Measurements from ENCODE around the gene RNF115. TPM values are rescaled to one million over a fixed set of nuclear protein-coding genes. Genes with fewer than 3 reads are reported as not detected.

RNF115 gene
- total RNA-seq, 6 donors from 2014 or later: 10.7 to 32.0 (median 19.0) TPM

DNA sequence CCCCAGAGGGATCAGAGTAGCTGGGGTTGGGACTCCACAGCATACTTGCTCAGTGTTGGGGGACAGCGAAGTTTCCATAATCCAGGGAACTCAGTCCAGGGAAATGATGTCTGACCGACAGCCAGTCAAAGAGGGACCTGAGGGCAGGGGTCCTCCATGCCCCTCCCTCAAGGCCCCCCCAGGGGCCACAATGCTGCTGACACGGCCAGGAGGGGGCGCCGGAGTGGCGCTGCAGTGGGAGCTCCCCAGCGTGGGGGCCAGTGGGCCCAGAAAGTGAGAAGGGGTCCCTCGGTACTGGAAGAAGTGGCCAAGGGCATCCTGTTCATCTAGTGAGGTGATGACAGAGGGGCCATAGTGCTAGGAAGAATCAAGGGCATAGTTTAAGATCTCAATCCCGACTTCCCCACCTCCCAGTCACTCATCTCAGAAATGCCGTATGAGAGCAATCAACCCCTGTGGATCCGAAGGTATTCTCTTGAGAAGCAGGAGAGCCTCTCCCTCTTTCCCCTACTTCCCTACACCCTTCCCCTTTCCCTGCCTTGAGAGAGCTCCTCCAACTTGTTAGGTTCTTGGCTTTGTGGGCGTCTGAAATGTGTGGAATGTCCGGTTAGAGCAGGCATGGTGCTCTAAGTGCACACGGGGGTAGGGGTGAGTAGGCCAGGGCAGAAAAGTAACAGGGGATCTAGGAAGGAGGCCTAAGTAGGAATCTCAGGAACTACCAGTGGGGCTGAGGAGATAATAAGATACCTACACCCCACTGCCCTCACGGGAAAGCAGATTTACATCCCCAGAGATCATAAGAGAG is 25.7 kb upstream of the RNF115 start:
- peaks cover 4 to 65% (median 59%) of the 10 kb centered on the region in 4 donors for H3K36me3 ChIP-seq
- no peak overlapping the region for H3K4me3 ChIP-seq
- DNase-seq: peak; percentile 39 to 59
- peaks cover 11 to 32% (median 23%) of the 10 kb centered on the region in 4 donors for H3K4me1 ChIP-seq
- no peaks in the 10 kb centered on the region for H3K9me3 ChIP-seq
- H3K27me3 ChIP-seq: no peaks in the 10 kb centered on the region
- peak in 1 of 2 donors; percentile 70 for ATAC-seq (ENCODE audit: low FRiP score in 2 of 2)
- peak overlapping the region; percentile 11 to 59 (median 28) for H3K27ac ChIP-seq
- TF ChIP-seq POLR2AphosphoS5 (IDR thresholded peaks at IDR 0.05): no peak
- TF ChIP-seq, protein P1, sequence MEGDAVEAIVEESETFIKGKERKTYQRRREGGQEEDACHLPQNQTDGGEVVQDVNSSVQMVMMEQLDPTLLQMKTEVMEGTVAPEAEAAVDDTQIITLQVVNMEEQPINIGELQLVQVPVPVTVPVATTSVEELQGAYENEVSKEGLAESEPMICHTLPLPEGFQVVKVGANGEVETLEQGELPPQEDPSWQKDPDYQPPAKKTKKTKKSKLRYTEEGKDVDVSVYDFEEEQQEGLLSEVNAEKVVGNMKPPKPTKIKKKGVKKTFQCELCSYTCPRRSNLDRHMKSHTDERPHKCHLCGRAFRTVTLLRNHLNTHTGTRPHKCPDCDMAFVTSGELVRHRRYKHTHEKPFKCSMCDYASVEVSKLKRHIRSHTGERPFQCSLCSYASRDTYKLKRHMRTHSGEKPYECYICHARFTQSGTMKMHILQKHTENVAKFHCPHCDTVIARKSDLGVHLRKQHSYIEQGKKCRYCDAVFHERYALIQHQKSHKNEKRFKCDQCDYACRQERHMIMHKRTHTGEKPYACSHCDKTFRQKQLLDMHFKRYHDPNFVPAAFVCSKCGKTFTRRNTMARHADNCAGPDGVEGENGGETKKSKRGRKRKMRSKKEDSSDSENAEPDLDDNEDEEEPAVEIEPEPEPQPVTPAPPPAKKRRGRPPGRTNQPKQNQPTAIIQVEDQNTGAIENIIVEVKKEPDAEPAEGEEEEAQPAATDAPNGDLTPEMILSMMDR (IDR thresholded peaks at IDR 0.05): peak in 2 of 6 experiments; percentile 11 to 18
- 67 to 73% methylated on average over 11 to 15 of the region's 15 CpGs for WGBS, 2 donors

GRCh38 chr1:145847827-145848226 is 23.9 kb upstream of the RNF115 start:
- DNase-seq (no peak), ATAC-seq (ENCODE audit: low FRiP score in 2 of 2) (no peak)
- H3K27me3 ChIP-seq: no peaks in the 10 kb centered on the region
- no peak overlapping the region for H3K27ac ChIP-seq
- H3K4me1 ChIP-seq: peaks cover 12 to 34% (median 23%) of the 10 kb centered on the region in 4 donors
- no peak for TF ChIP-seq POLR2A (IDR thresholded peaks at IDR 0.05)
- no peak for TF ChIP-seq POLR2AphosphoS5 (IDR thresholded peaks at IDR 0.05)
- no peak for TF ChIP-seq EP300 (IDR thresholded peaks at IDR 0.05)
- TF ChIP-seq, protein P1 (IDR thresholded peaks at IDR 0.05): no peak
- no peak overlapping the region for H3K4me3 ChIP-seq
- 80 to 87% methylated on average over 3 of the region's 3 CpGs for WGBS, 2 donors
- no peaks in the 10 kb centered on the region for H3K9me3 ChIP-seq
- peaks cover 0 to 52% (median 44%) of the 10 kb centered on the region in 4 donors for H3K36me3 ChIP-seq

DNA sequence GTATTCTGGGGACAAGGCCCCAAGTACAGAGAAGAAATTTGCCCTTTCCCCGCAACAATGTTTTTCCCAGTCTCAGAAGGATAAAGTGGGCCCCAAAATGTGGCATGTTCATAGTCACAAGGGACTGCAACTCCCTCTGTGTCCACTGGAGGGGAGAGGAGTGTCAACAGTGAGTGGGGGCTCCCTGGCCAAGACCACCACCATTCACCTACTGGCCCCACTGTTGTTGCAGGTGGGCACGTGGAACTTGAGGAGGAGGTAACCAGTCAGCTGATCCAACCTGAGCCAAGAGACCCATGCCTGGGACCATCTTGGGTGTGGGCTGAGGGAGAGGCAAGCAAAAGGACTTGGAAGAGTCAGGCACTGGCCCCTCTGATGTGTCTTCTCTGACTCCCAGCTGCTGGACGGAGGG is 22.3 kb upstream of the RNF115 start:
- WGBS, 2 donors: 63 to 68% methylated on average over 2 to 3 of the region's 3 CpGs
- Histone ChIP-seq H3K27ac (peak overlapping the region; percentile 70 to 83 (median 74)), H3K4me1 (peaks cover 12 to 34% (median 23%) of the 10 kb centered on the region in 4 donors), H3K27me3 (no peaks in the 10 kb centered on the region), H3K4me3 (peak overlapping the region in 3 of 4 donors; percentile 40 to 71 (median 59)), H3K36me3 (peaks cover 11 to 52% (median 46%) of the 10 kb centered on the region in 4 donors), H3K9me3 (no peaks in the 10 kb centered on the region)
- ATAC-seq (ENCODE audit: low FRiP score in 2 of 2): peak; percentile 66 to 73
- TF ChIP-seq, protein P1 (IDR thresholded peaks at IDR 0.05): peak; percentile 54 to 75 (median 72)
- no peak for TF ChIP-seq EP300 (IDR thresholded peaks at IDR 0.05)
- DNase-seq: no peak

DNA sequence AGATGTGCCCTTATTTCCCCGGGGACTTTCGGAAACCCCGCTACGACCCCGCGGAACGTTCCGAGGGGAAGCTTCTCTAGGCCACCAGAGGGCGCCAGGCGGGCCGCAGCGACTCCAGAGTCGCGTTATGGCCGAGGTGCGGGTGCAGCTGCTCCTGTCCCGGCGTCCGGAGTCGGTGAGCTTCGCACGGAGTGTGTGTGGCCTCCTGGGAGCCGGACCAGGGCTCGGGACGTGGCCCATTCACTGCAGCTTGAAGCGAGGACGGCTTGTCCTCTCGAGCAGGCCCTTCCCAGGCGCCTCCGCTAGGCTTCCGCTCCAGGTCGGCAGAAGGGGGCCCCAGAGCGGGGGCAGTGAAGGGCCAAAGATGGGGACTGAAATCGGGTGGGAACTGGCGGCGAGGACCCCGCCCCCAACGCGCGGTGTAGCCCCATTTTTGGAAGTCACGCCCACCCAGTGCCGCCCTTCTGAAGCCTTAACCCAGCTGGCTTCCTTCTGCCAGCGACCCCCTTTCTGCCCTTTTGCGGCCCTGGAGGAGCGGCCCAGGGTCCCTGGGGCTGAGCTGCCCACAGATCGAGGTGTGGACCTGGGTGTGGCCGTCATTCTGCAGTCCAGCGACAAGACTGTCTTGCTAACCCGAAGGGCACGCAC is 21.7 kb upstream of the RNF115 start, which contains the start of gene NUDT17:
Gene NUDT17 (plus strand): TSS at position 117 of the 648 bp plus-strand sequence. CDS start 11 bp downstream, at position 128.
- TF ChIP-seq POLR2AphosphoS5 (IDR thresholded peaks at IDR 0.05) (peak in 1 of 2 donors; percentile 25), POLR2A (IDR thresholded peaks at IDR 0.05) (peak in 2 of 4 donors; percentile 24 to 42), EP300 (IDR thresholded peaks at IDR 0.05) (no peak)
- TF ChIP-seq, protein P1 (IDR thresholded peaks at IDR 0.05): peak; percentile 84 to 91 (median 88)
- Histone ChIP-seq H3K27me3 (no peaks in the 10 kb centered on the region), H3K27ac (peak within 1 kb of the TSS; percentile 70 to 83 (median 74)), H3K9me3 (no peaks in the 10 kb centered on the region), H3K4me1 (peaks cover 12 to 34% (median 23%) of the 10 kb centered on the region in 4 donors), H3K4me3 (peak within 1 kb of the TSS; percentile 16 to 71 (median 50)), H3K36me3 (peaks cover 17 to 52% (median 46%) of the 10 kb centered on the region in 4 donors)
- DNase-seq (peak; percentile 89 to 94), ATAC-seq (ENCODE audit: low FRiP score in 2 of 2) (peak; percentile 90 to 94)
- 0 to 1% methylated on average over 18 to 50 of the region's 50 CpGs for WGBS, 2 donors
